ENCODE measurements around the gene S100A12.
"Not testable (repeated sequence)": the region's sequence is repeated elsewhere in the genome, so short reads cannot be mapped to it uniquely, and the experiment has no call there.

S100A12 gene

DNA sequence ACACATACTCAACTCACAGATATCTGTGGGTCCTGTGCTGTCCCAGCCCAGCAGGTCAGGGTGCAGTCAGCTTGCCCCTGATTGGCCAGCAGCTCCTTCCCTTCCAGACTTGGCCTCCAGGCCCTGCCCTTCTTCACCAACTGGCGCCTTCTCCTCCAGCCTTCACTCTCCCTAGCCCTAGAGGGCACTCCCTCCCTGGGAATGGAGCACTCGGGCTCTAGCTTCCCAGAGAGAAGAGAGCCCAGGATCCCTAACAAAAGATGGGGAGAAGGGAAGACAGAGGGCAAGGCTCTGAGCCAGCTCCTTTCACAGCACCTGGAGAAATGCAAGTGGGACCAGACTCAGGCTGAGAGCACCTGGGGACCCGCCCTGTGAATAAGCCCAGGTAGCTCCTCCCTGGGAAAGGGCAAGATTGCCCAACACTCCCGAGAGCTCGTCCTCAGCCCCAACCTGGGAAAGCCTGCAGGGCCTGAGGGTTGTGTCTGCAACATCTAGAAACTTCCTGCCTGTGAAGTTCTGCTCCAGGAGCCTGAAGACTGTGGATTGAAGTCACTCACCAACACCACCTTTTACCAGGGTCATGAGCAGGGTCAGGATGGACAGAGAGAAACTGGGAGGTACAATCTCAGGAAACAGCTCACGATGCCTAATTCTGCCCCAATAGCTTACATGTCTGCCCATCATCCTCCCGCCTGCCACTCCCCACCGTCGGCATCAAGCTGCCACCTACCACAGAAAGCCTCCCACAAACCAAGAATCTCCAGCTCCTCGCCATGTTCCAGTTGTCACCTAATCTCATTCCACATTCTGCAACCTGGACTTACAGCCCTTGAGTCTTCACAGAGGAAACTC, 26.7 kb downstream of the S100A12 start, which contains the start of gene PGLYRP4:
Gene PGLYRP4, minus strand, starts transcription at position 331 of the 852 bp plus-strand sequence. CDS start 909 bp downstream, outside the sequence.
- Mint-ChIP-seq H3K36me3 (ENCODE audit: low read depth) (no peaks in the 10 kb centered on the region), H3K9me3 (no peaks in the 10 kb centered on the region), H3K4me3 (no peak within 1 kb of the TSS), H3K27ac (no peak within 1 kb of the TSS), H3K27me3 (peaks cover 25% of the 10 kb centered on the region), H3K4me1 (ENCODE audit: low read depth) (peaks cover 45% of the 10 kb centered on the region)
- intact Hi-C loops (cut with micrococcal nuclease), result no loop called here

DNA sequence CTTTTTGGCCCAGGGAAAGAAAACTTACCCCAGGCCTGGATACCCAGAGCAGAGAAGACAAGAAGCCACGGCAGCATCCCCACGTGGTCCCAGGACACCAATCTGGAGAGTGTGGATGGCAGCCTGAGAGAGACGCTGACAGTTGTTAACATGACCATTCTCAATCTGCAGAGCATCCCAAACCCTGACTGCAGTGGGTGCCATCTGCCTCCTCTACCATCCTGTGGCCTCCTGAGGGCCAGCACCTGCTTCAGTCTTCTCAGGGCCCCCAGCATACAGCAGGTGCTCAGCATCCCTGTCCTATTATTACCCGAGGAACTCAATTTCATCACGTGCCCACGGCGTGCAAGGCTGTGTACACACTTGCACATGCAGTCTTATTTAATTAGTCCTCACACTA, 27.6 kb downstream of the S100A12 start:
- Mint-ChIP-seq H3K9me3 (no peaks in the 10 kb centered on the region), H3K27me3 (peaks cover 25% of the 10 kb centered on the region), H3K36me3 (ENCODE audit: low read depth) (no peaks in the 10 kb centered on the region), H3K27ac (no peak overlapping the region), H3K4me3 (no peak overlapping the region), H3K4me1 (ENCODE audit: low read depth) (peaks cover 52% of the 10 kb centered on the region)
- intact Hi-C loops (cut with micrococcal nuclease), result no loop called here

DNA sequence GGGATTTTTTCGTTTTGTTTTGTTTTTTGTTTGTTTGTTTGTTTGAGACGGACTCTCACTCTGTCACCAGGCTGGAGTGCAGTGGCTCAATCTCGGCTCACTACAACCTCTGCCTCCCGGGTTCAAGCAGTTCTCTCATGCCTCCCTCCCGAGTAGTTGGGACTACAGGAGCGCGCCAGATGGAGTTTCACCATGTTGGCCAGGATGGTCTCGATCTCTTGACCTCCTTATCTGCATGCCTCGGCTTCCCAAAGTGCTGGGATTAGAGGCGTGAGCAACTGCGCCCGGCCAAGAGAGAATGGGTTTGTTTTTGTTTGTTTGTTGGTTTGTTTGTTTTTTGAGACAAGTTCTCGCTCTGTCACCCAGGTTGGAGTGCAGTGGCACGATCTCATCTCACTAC, 28.4 kb downstream of the S100A12 start:
- H3K9me3 Mint-ChIP-seq; H3K36me3 Mint-ChIP-seq (ENCODE audit: low read depth); H3K4me3 Mint-ChIP-seq; H3K27ac Mint-ChIP-seq; intact Hi-C loops (cut with micrococcal nuclease): not testable (repeated sequence)
- H3K27me3 Mint-ChIP-seq, result peaks cover 27% of the 10 kb centered on the region
- H3K4me1 Mint-ChIP-seq (ENCODE audit: low read depth), result peaks cover 60% of the 10 kb centered on the region

DNA sequence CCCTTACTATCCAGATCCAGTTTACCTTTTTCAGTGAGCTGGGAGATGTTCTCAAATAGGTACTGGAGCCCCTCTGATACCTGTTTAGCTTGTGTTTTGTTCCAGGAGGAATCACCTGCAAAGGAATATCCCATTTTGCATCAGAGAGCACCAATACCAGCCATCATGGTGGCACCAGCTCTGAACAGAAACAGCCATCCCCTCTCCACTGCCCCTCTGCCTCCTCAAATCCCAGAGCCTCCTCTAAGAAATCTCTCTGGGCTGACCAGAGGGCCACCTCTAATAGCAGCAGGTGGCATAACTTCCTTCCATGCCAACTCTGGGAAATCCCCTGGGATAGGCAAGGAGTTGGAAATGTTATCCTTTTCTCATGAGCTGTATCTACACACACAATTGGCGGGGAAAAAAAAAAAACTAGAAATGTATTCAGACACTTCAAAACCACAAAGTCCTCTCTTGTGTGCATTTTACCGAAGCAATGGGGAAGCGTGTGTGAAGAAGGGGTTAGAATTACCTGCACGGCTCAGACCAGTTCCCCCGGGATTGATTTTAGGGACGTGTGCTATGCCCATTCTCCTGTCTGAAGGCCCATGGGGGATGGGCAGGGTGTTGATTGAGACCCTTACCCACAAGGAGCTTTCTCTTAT, 29.2 kb downstream of the S100A12 start:
- Mint-ChIP-seq H3K36me3 (ENCODE audit: low read depth) (no peaks in the 10 kb centered on the region), H3K27ac (no peak overlapping the region), H3K9me3 (no peaks in the 10 kb centered on the region), H3K4me1 (ENCODE audit: low read depth) (peaks cover 61% of the 10 kb centered on the region), H3K27me3 (peaks cover 24% of the 10 kb centered on the region), H3K4me3 (no peak overlapping the region)
- intact Hi-C loops (cut with micrococcal nuclease), result no loop called here

DNA sequence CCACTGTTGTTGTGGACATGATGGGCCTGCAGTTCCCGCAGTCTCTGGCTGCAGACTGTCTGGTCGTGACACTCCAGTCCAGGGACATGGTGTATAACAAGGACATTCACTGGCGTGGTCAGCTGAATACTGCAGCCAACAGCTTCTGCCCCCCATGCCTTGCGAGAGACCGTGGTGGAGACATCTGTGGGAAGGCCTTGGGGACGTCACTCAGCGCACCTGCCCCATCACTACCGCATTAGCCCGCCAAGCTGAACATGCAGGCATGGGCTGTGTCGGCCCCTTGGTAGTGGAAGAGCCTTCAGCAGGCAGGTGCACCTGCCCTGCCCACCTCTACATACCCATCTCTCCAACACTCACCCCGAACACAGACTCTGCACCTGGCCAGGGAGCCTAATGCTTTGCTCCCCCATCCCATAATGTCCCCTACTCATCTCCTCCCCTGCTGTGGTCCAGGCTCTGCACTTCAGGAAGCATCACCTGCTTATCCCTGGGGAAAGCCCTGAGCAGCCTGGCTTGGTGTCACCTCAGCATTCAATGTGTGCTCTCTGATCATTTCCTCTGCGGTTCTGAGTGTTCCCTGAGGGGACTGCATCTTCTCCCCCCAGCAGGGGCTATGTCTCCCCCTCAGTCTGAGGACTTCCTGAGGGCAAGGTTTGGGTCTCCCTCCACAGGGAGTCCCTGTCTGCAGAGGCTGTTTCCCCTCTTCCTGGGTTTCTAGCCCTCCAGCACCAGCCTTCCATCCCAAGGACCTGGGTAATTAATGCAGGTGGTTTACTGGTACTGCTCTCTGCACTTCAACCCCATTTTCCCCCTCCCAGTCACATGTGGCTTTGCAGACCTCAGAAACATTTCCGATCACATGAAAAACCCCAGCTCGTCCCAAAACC, 30.0 kb downstream of the S100A12 start:
- Mint-ChIP-seq H3K27ac (no peak overlapping the region), H3K27me3 (peaks cover 21% of the 10 kb centered on the region), H3K36me3 (ENCODE audit: low read depth) (no peaks in the 10 kb centered on the region), H3K4me1 (ENCODE audit: low read depth) (peaks cover 61% of the 10 kb centered on the region), H3K4me3 (no peak overlapping the region), H3K9me3 (no peaks in the 10 kb centered on the region)
- intact Hi-C loops (cut with micrococcal nuclease), result no loop called here

DNA sequence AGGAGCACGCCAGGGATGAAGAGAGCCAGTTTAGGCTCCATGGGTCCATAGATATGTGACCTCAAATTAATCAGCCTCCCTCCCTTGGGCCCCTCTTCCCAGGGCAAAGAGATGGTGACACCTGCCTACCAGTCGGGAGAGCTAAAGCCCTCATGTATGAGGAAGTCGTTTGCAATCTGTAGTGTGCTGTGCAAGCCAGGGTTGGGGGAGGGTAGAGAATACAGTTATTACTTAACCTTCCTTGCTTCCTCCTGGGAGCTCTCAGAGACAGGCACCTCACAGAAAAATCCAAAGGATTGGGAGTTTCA, 30.7 kb downstream of the S100A12 start:
- Mint-ChIP-seq H3K27ac (no peak overlapping the region), H3K4me3 (no peak overlapping the region)
- intact Hi-C loops (cut with micrococcal nuclease), result no loop called here

DNA sequence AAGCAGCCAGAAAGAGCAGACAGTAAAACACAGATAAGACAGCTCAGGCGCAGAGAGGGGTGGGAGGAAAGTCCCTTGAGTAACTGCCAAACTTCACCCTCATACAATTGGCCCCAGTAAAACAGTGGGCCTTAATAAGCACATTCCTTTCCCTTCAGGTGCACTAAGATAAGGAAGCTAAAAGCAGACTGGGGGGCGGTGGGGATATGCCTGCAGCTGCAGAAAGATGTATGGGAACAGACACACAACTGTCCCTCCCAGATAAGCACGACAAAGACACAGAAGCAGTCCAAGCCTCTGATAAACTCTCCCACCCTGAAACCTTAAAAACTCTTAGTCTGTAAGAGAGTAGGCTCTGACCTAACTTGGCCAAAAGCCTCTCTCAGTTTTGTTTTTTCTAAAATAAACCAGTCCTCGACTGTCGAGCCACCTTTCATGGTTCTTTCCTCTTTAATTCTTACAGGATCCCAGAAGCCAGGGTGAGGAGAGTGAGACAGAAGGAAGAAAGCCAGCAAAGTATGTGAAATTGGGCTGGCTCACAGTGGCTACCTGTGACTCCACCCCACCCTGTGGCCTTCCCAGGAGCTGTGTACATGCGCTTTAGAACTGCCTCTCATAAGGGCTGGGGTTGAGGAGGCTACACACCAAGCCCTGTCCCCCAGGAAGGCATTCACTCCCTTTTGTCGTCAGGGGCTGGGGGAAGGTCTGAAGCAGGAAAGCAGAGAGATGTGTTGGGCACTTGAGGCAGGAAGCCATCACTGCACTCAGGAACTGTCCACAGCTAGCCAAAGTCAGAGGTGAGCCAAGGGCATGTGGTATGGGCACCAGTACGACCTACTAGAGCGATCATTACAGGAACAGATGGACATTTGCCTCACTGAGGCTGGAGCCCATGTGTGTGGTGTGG, 31.4 kb downstream of the S100A12 start:
- no peaks in the 10 kb centered on the region for H3K9me3 Mint-ChIP-seq
- H3K4me1 Mint-ChIP-seq (ENCODE audit: low read depth), result peaks cover 49% of the 10 kb centered on the region
- no peaks in the 10 kb centered on the region for H3K36me3 Mint-ChIP-seq (ENCODE audit: low read depth)
- peaks cover 13% of the 10 kb centered on the region for H3K27me3 Mint-ChIP-seq
- H3K27ac Mint-ChIP-seq, result no peak overlapping the region
- intact Hi-C loops (cut with micrococcal nuclease), result no loop called here
- no peak overlapping the region for H3K4me3 Mint-ChIP-seq

More for the DNA sequence above, 30.7 kb downstream of the S100A12 start:
- peaks cover 55% of the 10 kb centered on the region for H3K4me1 Mint-ChIP-seq (ENCODE audit: low read depth)
- H3K9me3 Mint-ChIP-seq, result no peaks in the 10 kb centered on the region
- H3K36me3 Mint-ChIP-seq (ENCODE audit: low read depth), result no peaks in the 10 kb centered on the region
- peaks cover 19% of the 10 kb centered on the region for H3K27me3 Mint-ChIP-seq

DNA sequence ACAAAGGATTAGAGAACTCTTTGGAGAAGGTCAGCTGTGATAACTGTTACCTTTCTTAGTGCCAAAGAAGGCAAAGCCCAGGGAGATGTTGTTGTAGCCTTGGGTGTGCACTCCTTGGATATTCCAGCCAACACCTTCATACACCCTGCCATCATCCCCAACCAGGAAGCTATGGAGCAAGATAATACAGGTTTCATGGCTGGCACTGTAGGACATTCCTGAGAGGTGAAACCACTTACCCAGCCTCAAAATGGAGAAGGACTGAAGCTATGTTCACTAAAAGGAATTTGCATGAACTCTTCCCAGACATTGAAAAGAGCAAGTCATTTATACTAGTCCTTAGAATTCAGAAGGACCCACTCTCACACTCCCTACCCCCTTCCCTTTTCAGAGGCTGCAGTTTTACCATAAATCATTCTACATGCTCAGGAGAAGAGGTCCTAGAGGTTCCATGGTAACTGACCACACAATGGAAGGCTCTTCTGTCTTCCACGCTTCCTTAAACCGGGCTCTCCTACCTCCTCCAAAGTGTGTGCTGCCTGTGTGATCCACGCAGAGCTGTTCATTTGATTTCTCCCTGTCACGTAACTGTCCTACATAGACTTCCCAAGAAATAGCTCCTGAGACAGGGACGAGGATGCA, 32.3 kb downstream of the S100A12 start:
- Mint-ChIP-seq H3K4me3 (no peak overlapping the region), H3K4me1 (ENCODE audit: low read depth) (peaks cover 46% of the 10 kb centered on the region), H3K36me3 (ENCODE audit: low read depth) (no peaks in the 10 kb centered on the region), H3K27ac (peak overlapping the region; percentile 2), H3K9me3 (no peaks in the 10 kb centered on the region), H3K27me3 (peaks cover 18% of the 10 kb centered on the region)
- intact Hi-C loops (cut with micrococcal nuclease), result no loop called here

DNA sequence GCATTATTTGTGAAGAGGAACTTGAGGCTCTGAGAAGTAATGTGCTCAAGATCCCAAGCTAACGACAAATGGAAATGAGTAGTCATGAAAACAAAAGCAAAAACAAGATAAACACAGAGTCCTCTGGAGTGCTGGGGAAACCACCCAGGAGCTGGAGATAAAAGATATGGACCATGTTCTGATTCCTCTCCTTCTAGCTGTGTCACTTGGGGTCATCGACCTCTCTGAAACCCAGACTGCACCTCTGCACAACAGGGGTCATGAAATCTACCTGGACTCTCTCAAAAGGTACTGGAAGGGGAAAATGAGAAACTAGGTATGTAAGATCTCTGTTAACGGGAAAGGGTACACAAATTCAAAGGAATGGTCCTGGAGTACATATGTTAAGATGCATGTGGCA, 33.2 kb downstream of the S100A12 start:
- intact Hi-C loops (cut with micrococcal nuclease), result no loop called here
- Mint-ChIP-seq H3K9me3 (no peaks in the 10 kb centered on the region), H3K27ac (peak overlapping the region; percentile 2), H3K27me3 (peaks cover 16% of the 10 kb centered on the region), H3K4me1 (ENCODE audit: low read depth) (peaks cover 46% of the 10 kb centered on the region), H3K36me3 (ENCODE audit: low read depth) (no peaks in the 10 kb centered on the region), H3K4me3 (no peak overlapping the region)

DNA sequence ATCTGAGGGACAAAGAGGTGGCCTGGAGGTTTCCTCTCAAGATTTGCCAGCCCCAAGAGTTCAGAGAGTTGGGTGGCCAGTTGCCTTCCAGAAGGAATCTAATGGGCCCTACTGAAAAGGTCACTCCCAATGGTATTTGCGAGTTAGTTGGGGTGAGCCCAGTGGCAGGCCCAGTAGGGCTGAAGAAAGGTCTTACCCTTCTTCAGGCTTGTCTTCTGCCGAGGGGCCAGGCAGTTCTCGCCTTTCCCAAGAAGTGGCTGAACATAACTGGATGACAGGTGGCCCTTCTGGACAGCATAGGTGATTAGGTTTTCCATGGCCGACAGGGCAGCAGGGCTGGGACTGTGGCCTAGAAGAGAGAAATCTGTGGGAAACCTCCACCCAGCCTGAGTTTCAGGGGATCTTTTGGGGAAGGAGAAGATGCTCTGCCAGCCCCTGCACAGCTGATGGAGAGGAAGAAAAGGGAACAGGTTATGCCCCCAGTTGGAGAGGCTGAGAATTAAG, 33.9 kb downstream of the S100A12 start:
- peaks cover 16% of the 10 kb centered on the region for H3K27me3 Mint-ChIP-seq
- H3K9me3 Mint-ChIP-seq, result no peaks in the 10 kb centered on the region
- H3K4me3 Mint-ChIP-seq, result no peak overlapping the region
- H3K36me3 Mint-ChIP-seq (ENCODE audit: low read depth), result no peaks in the 10 kb centered on the region
- intact Hi-C loops (cut with micrococcal nuclease), result no loop called here
- no peak overlapping the region for H3K27ac Mint-ChIP-seq
- H3K4me1 Mint-ChIP-seq (ENCODE audit: low read depth), result peaks cover 45% of the 10 kb centered on the region

DNA sequence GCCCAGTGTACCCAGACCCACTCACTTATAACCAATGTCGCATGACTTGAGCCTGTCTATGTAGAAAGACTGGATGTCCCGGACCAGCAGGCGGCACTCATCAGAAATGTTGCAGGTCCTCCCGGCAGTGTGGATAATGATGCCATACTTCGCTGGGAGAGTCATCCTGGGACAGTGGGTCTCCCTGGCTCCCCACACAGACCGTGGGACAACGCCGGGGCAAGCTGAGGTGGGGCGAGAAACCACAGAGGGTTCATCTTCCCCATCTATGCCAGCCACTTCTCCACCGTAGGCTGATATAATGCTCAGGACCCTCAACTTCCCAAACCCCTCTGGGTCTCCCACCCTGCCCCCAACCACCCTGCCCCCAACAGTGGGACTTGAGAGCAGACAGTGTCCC, 35.1 kb downstream of the S100A12 start:
- Mint-ChIP-seq H3K27me3 (peaks cover 9% of the 10 kb centered on the region), H3K27ac (no peak overlapping the region), H3K4me3 (no peak overlapping the region), H3K4me1 (ENCODE audit: low read depth) (peaks cover 34% of the 10 kb centered on the region), H3K9me3 (no peaks in the 10 kb centered on the region), H3K36me3 (ENCODE audit: low read depth) (no peaks in the 10 kb centered on the region)
- intact Hi-C loops (cut with micrococcal nuclease), result no loop called here

DNA sequence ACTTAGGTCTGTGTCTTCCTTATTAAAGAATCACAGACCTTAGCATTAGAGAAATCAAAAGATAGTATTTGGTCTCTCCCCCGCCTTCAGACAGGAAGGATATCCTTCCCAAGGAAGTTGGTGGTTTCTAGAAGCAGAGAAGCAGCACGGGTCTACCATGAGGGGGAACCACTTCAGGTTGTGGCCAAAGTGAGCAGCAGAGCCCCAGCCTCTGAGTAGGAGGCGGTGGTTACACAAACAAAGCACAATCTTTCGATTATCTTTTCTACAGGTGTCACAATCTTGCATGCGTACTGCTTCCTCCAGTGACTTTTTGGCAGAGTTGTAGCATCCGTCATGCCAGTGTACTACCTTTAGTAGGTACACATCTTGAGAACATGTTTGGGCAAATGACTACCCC, 35.6 kb downstream of the S100A12 start:
- Mint-ChIP-seq H3K36me3 (ENCODE audit: low read depth) (no peaks in the 10 kb centered on the region), H3K4me1 (ENCODE audit: low read depth) (peaks cover 31% of the 10 kb centered on the region), H3K27ac (no peak overlapping the region), H3K4me3 (no peak overlapping the region), H3K27me3 (peaks cover 9% of the 10 kb centered on the region), H3K9me3 (no peaks in the 10 kb centered on the region)
- intact Hi-C loops (cut with micrococcal nuclease), result no loop called here

All from dendritic cell treated with granulocyte-macrophage colony-stimulating factor and Interleukin-4, amounts not matched to agents 40 ng/mL and 50 ng/mL, for 4 days (primary cell).